GM12891 (cell line): ENCODE results near the gene FXYD2.

Experiments used
- PAX5 ChIP-seq: IDR thresholded peaks from 2 replicates; pipeline ENCODE4 v1.6.1; 2011; ENCODE audit warnings: low read length, moderate library complexity, mild to moderate bottlenecking; ENCODE audit not compliant: insufficient read depth, severe bottlenecking
- POLR2A ChIP-seq: IDR thresholded peaks from 2 replicates; pipeline ENCODE4 v1.6.1; 2011; ENCODE audit warnings: low read depth, low read length, control low read depth
- POU2F2 ChIP-seq: IDR thresholded peaks from 2 replicates; pipeline ENCODE4 v1.6.1; 2011; ENCODE audit warnings: low read depth, mild to moderate bottlenecking, control low read depth, low read length, moderate library complexity

GRCh38 chr11:117843666-117844484, 19.3 kb upstream of the FXYD2 start:
- TF ChIP-seq POU2F2 (no peak), POLR2A (no peak), PAX5 (no peak)
